ENCODE data around the gene TSEN34. TPM values are rescaled to one million over a fixed set of nuclear protein-coding genes. Genes with fewer than 3 reads are reported as not detected.

TSEN34 gene
- total RNA-seq: 10 to 100 TPM; 40.9 to 48.9 (median 43.9) TPM

GRCh38 chr19:54191011-54191810 lies at the start of gene TSEN34:
TSS of gene TSEN34 (plus strand) at chr19:54191308. CDS start at chr19:54191365, 57 bp downstream.
- Histone ChIP-seq H3K9me3 (no peaks in the 10 kb centered on the region), H3K27me3 (no peaks in the 10 kb centered on the region), H3K27ac (peak within 1 kb of the TSS; percentile 92 to 98 (median 95)), H3K36me3 (peaks cover 5 to 25% of the 10 kb centered on the region in 2 donors), H3K4me1 (peaks cover 15 to 20% of the 10 kb centered on the region in 2 donors), H3K4me3 (peak within 1 kb of the TSS; percentile 72 to 92 (median 80))
- ATAC-seq: peak; percentile 24 to 26
- intact Hi-C loops (cut with DNase I; ENCODE audit: low total_unique reads): loop anchor here (1.0 kb wide), 1 partner anchor 9 kb away; the partner anchor contains the start of gene RPS9
- peak in 1 of 2 donors; percentile 73 for DNase-seq
- in situ Hi-C loops (cut with MboI; ENCODE audit: low sequenced_read_pairs in 4 of 4): no loop called here
- TF ChIP-seq, protein P1, sequence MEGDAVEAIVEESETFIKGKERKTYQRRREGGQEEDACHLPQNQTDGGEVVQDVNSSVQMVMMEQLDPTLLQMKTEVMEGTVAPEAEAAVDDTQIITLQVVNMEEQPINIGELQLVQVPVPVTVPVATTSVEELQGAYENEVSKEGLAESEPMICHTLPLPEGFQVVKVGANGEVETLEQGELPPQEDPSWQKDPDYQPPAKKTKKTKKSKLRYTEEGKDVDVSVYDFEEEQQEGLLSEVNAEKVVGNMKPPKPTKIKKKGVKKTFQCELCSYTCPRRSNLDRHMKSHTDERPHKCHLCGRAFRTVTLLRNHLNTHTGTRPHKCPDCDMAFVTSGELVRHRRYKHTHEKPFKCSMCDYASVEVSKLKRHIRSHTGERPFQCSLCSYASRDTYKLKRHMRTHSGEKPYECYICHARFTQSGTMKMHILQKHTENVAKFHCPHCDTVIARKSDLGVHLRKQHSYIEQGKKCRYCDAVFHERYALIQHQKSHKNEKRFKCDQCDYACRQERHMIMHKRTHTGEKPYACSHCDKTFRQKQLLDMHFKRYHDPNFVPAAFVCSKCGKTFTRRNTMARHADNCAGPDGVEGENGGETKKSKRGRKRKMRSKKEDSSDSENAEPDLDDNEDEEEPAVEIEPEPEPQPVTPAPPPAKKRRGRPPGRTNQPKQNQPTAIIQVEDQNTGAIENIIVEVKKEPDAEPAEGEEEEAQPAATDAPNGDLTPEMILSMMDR (IDR thresholded peaks at IDR 0.05 in 4 of 5, conservative IDR thresholded peaks at IDR 0.05 in 1 of 5): no peak
- peak; percentile 41 to 43 for TF ChIP-seq POLR2A (IDR thresholded peaks at IDR 0.05)

DNA sequence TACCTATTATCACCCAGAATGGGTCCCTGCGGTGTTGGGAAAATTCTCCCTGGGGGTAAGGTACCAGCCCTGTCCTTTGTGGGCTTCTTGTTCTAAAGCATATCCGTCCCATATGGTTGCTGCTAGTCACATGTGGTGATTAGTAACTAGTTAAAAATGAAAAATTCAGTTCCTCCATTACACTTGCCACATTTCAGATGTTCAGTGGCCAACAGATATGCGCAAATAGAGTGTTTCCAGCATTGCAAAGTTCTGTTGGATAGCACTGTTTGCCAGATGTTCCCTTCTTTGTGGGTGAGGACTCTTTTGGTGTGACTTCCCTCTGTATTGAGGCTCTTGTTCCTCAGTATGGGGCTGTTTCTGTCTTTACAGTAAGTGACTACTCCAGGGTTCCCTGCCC lies 49.8 kb upstream of the TSEN34 start:
- intact Hi-C loops (cut with DNase I; ENCODE audit: low total_unique reads): no loop called here
- DNase-seq: no peak
- no peak overlapping the region for H3K4me3 ChIP-seq
- peaks cover 3 to 47% of the 10 kb centered on the region in 2 donors for H3K36me3 ChIP-seq
- H3K9me3 ChIP-seq: no peaks in the 10 kb centered on the region
- peaks cover 21 to 36% of the 10 kb centered on the region in 2 donors for H3K4me1 ChIP-seq
- no peak for ATAC-seq
- H3K27me3 ChIP-seq: no peaks in the 10 kb centered on the region
- peak overlapping the region in 1 of 4 donors; percentile 18 for H3K27ac ChIP-seq
- in situ Hi-C loops (cut with MboI; ENCODE audit: low sequenced_read_pairs in 4 of 4): no loop called here
- TF ChIP-seq, protein P1 (IDR thresholded peaks at IDR 0.05 in 4 of 5, conservative IDR thresholded peaks at IDR 0.05 in 1 of 5): no peak
- no peak for TF ChIP-seq POLR2A (IDR thresholded peaks at IDR 0.05)

DNA sequence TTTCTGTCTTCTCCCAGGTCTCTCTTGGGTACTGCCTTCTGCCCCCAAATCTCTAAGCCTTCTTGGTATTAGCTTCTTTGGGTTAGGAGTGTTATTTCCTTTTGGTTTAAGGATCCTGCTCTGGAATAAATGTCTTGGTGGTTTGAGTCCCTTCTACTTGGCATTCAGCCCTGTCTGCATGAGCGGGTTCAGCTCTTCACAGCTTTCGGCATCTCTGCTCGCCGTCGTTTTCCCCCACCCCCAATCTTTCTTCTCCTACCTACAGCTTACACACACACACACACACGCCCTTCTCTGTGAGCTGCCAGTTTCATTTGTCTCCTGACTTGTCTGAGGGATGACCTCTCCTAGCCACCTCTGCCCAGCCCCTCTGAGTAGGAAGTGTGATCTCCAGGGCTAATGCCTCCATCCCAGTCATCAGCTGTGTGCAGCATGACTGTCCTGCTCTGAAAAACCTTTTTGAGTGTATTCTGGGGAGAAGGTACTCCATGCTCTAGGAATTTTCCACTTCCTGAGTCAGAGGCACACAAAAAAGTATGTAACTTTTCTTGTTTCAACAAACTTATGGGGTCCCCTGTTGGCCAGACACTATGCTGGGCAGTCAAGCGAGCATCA lies 48.8 kb upstream of the TSEN34 start:
- DNase-seq (no peak), ATAC-seq (no peak)
- TF ChIP-seq POLR2A (IDR thresholded peaks at IDR 0.05): no peak
- TF ChIP-seq, protein P1 (IDR thresholded peaks at IDR 0.05 in 4 of 5, conservative IDR thresholded peaks at IDR 0.05 in 1 of 5): no peak
- no peak overlapping the region for H3K27ac ChIP-seq
- H3K4me3 ChIP-seq: no peak overlapping the region
- no peaks in the 10 kb centered on the region for H3K27me3 ChIP-seq
- H3K9me3 ChIP-seq: no peaks in the 10 kb centered on the region
- peaks cover 3 to 56% of the 10 kb centered on the region in 2 donors for H3K36me3 ChIP-seq
- intact Hi-C loops (cut with DNase I; ENCODE audit: low total_unique reads): no loop called here
- H3K4me1 ChIP-seq: peaks cover 20 to 32% of the 10 kb centered on the region in 2 donors
- in situ Hi-C loops (cut with MboI; ENCODE audit: low sequenced_read_pairs in 4 of 4): no loop called here

DNA sequence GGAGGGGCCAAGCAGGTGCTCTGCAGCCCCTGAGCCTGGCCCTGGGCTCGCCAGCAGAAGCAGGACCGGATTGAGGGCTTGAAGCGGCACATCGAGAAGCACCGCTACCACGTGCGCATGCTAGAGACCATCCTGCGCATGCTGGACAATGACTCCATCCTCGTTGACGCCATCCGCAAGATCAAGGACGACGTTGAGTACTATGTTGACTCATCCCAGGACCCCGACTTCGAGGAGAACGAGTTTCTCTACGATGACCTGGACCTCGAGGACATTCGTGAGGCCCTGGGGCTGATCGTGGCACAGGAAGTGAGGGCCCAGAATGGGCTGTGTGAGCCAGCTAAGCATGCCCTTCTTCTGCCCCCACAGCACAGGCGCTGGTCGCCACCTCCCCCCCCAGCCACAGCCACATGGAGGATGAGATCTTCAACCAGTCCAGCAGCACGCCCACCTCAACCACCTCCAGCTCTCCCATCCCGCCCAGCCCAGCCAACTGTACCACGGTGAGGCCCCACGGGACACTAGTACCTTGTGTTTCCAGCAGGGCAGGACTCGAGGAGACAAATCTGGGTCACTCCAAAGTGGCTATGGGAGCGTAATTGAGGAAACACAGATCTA lies 45.5 kb upstream of the TSEN34 start:
- ATAC-seq (no peak), DNase-seq (no peak)
- TF ChIP-seq, protein P1 (IDR thresholded peaks at IDR 0.05 in 4 of 5, conservative IDR thresholded peaks at IDR 0.05 in 1 of 5): no peak
- no peak for TF ChIP-seq POLR2A (IDR thresholded peaks at IDR 0.05)
- intact Hi-C loops (cut with DNase I; ENCODE audit: low total_unique reads): no loop called here
- H3K9me3 ChIP-seq: no peaks in the 10 kb centered on the region
- no peak overlapping the region for H3K4me3 ChIP-seq
- no peaks in the 10 kb centered on the region for H3K27me3 ChIP-seq
- H3K36me3 ChIP-seq: peaks cover 3 to 90% of the 10 kb centered on the region in 2 donors
- peaks cover 2 to 7% of the 10 kb centered on the region in 2 donors for H3K4me1 ChIP-seq
- no peak overlapping the region for H3K27ac ChIP-seq
- in situ Hi-C loops (cut with MboI; ENCODE audit: low sequenced_read_pairs in 4 of 4): no loop called here
